K562 (cell line): ENCODE results near the gene CCDC106. TPM values are rescaled to one million over a fixed set of nuclear protein-coding genes. Genes with fewer than 3 reads are reported as not detected.

Source experiments
- ATF7 ChIP-seq: fragments of 450-650 bp; IDR thresholded peaks from 2 replicates; pipeline ENCODE4 v1.7.1; 2014; ENCODE audit warnings: mild to moderate bottlenecking, moderate library complexity
- BRD9 ChIP-seq: fragments of 450-650 bp; IDR thresholded peaks from 2 replicates; pipeline ENCODE4 v1.6.1; 2018; ENCODE audit warnings: low read depth; ENCODE audit not compliant: partially characterized antibody
- C11orf30 ChIP-seq: fragments of 450-650 bp; IDR thresholded peaks from 2 replicates; pipeline ENCODE4 v1.6.1; 2016; ENCODE audit warnings: low read depth, mild to moderate bottlenecking
- CEBPG ChIP-seq, 3 experiments: fragments of 200-800 bp in 1 of 3; sonication (Bioruptor generic) in 1 of 3; sonication (generic) in 1 of 3; formaldehyde crosslinking in 1 of 3; IDR thresholded peaks in 2 of 3; conservative IDR thresholded peaks in 1 of 3; 2 replicates each; pipeline versions ENCODE4 v1.6.1 to v1.8.0; 2016 to 2022; ENCODE audit warnings: missing compliant biosample characterization in 2 of 3, missing genetic modification characterization in 2 of 3, mild to moderate bottlenecking in 1 of 3, missing genetic modification reagents in 1 of 3
- DEAF1 ChIP-seq: fragments of 450-650 bp; formaldehyde crosslinking; IDR thresholded peaks from 2 replicates; pipeline ENCODE4 v1.4.0; 2020; ENCODE audit warnings: mild to moderate bottlenecking, moderate library complexity
- HNRNPK ChIP-seq: fragments of 200-400 bp; formaldehyde crosslinking; IDR thresholded peaks from one replicate; pipeline ENCODE4 v1.6.1; 2018; ENCODE audit warnings: mild to moderate bottlenecking, low read depth, low read length; ENCODE audit not compliant: poor library complexity, severe bottlenecking
- L3MBTL2 ChIP-seq: fragments of 450-650 bp; IDR thresholded peaks from 2 replicates; pipeline ENCODE4 v1.6.1; 2016; ENCODE audit warnings: mild to moderate bottlenecking, moderate library complexity
- MAX ChIP-seq: sonication (generic); formaldehyde crosslinking; IDR thresholded peaks from 2 replicates; pipeline ENCODE4 v1.9.0; 2022; ENCODE audit warnings: mild to moderate bottlenecking, missing genetic modification reagents
- NFIX ChIP-seq: fragments of 250-450 bp; sonication (Bioruptor Pico); IDR thresholded peaks from 2 replicates; pipeline ENCODE4 v1.4.0; 2020; ENCODE audit warnings: low read depth, mild to moderate bottlenecking, moderate library complexity
- SAFB2 ChIP-seq: fragments of 200-400 bp; formaldehyde crosslinking; IDR thresholded peaks from 2 replicates; pipeline ENCODE4 v1.6.1; 2018; ENCODE audit warnings: borderline replicate concordance, low read length, low read depth, moderate library complexity; ENCODE audit not compliant: severe bottlenecking
- SREBF1 ChIP-seq: fragments of 150-350 bp; IDR thresholded peaks from 2 replicates; pipeline ENCODE4 v1.6.1; 2014; ENCODE audit warnings: antibody characterized with exemption, low read depth, low read length, borderline replicate concordance
- STAT5A ChIP-seq: IDR thresholded peaks from 2 replicates; pipeline ENCODE4 v1.6.1; 2012; ENCODE audit warnings: low read length, inconsistent platforms, borderline replicate concordance
- STAT5B ChIP-seq: fragments of 250-450 bp; sonication (Bioruptor Pico); IDR thresholded peaks from 2 replicates; pipeline ENCODE4 v1.8.0; 2021; ENCODE audit warnings: mild to moderate bottlenecking, inconsistent platforms
- YBX1 ChIP-seq: fragments of 450-650 bp; IDR thresholded peaks from 2 replicates; pipeline ENCODE4 v1.7.1; 2016; ENCODE audit warnings: mild to moderate bottlenecking
- polyA plus RNA-seq, 8 experiments: library from polyadenylated mRNA; depleted of rRNA in 4 of 8; stranded (reverse) in 5 of 8; unstranded in 3 of 8; fragments of >200 nt; fragmentation: Nextera tagmentation in 2 of 8; fragmentation: Illumina TruSeq in 1 of 8; extraction: Ambion mirVana in 2 of 8; extraction: Trizol in 1 of 8; gene quantifications; 2 replicates each; pipeline versions ENCODE4 v1.2.1 to v1.2.3, GENCODE V29; 2011 to 2014; ENCODE audit warnings: inconsistent platforms in 1 of 8, missing spikeins in 1 of 8
- total RNA-seq, 7 experiments: library from RNA; depleted of rRNA in 6 of 7; stranded (reverse); fragments of >200 nt in 6 of 7; fragmentation: Illumina TruSeq in 2 of 7; extraction: Trizol in 2 of 7; gene quantifications; 2 replicates each; pipeline versions ENCODE4 v1.2.1 to v1.2.3, GENCODE V29; 2011 to 2021; ENCODE audit warnings: low replicate concordance in 1 of 7
- TF ChIP-seq, protein P1 (sequence below): fragments of 150-350 bp; IDR thresholded peaks from 2 replicates; pipeline ENCODE4 v1.6.1; 2014; ENCODE audit warnings: low read depth, mild to moderate bottlenecking, low read length, borderline replicate concordance
- TF ChIP-seq, protein P2 (sequence below): fragments of 450-650 bp; IDR thresholded peaks from 2 replicates; pipeline ENCODE4 v1.6.1; 2016; ENCODE audit warnings: mild to moderate bottlenecking
- TF ChIP-seq, protein P3 (sequence below): fragments of 450-650 bp; IDR thresholded peaks from 2 replicates; pipeline ENCODE4 v1.6.1; 2016; ENCODE audit warnings: missing biosample characterization, missing genetic modification characterization

The CCDC106 gene
- total and polyA plus RNA-seq, 9 of the 15 experiments (the other 6 are each of a cell fraction or from before 2014, with no cell fraction given) = 0.10 to 27.5 (median 15.0) TPM; not detected in 1

GRCh38 chr19:55599842-55600661 lies 48.0 kb upstream of the CCDC106 start, which contains the start of gene ZNF524 (continued):
- TF ChIP-seq, protein P1, sequence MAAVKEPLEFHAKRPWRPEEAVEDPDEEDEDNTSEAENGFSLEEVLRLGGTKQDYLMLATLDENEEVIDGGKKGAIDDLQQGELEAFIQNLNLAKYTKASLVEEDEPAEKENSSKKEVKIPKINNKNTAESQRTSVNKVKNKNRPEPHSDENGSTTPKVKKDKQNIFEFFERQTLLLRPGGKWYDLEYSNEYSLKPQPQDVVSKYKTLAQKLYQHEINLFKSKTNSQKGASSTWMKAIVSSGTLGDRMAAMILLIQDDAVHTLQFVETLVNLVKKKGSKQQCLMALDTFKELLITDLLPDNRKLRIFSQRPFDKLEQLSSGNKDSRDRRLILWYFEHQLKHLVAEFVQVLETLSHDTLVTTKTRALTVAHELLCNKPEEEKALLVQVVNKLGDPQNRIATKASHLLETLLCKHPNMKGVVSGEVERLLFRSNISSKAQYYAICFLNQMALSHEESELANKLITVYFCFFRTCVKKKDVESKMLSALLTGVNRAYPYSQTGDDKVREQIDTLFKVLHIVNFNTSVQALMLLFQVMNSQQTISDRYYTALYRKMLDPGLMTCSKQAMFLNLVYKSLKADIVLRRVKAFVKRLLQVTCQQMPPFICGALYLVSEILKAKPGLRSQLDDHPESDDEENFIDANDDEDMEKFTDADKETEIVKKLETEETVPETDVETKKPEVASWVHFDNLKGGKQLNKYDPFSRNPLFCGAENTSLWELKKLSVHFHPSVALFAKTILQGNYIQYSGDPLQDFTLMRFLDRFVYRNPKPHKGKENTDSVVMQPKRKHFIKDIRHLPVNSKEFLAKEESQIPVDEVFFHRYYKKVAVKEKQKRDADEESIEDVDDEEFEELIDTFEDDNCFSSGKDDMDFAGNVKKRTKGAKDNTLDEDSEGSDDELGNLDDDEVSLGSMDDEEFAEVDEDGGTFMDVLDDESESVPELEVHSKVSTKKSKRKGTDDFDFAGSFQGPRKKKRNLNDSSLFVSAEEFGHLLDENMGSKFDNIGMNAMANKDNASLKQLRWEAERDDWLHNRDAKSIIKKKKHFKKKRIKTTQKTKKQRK = no peak
- TF ChIP-seq MAX (CRISPR knock-in tag) (no peak; the same call in none of the 2 replicates), ATF7 (0 out of 2 replicates have a peak, but pooled peaks have one; percentile 26), C11orf30 (no peak), CEBPG (CRISPR knock-in tag; IDR thresholded peaks at IDR 0.05) (no peak), CEBPG (tag; conservative IDR thresholded peaks at IDR 0.05 in 1 of 2, IDR thresholded peaks at IDR 0.05 in 1 of 2) (0 out of 4 replicates have a peak, but pooled peaks of 1 of the 2 experiments have one; percentile 6), NFIX (CRISPR knock-in tag) (no peak), HNRNPK (no peak), YBX1 (no peak), STAT5B (CRISPR knock-in tag) (no peak), L3MBTL2 (0 out of 2 replicates have a peak, but pooled peaks have one; percentile 16), STAT5A (no peak), SREBF1 (no peak), BRD9 (no peak), DEAF1 (CRISPR knock-in tag) (no peak), SAFB2 (no peak)
- TF ChIP-seq, protein P2, sequence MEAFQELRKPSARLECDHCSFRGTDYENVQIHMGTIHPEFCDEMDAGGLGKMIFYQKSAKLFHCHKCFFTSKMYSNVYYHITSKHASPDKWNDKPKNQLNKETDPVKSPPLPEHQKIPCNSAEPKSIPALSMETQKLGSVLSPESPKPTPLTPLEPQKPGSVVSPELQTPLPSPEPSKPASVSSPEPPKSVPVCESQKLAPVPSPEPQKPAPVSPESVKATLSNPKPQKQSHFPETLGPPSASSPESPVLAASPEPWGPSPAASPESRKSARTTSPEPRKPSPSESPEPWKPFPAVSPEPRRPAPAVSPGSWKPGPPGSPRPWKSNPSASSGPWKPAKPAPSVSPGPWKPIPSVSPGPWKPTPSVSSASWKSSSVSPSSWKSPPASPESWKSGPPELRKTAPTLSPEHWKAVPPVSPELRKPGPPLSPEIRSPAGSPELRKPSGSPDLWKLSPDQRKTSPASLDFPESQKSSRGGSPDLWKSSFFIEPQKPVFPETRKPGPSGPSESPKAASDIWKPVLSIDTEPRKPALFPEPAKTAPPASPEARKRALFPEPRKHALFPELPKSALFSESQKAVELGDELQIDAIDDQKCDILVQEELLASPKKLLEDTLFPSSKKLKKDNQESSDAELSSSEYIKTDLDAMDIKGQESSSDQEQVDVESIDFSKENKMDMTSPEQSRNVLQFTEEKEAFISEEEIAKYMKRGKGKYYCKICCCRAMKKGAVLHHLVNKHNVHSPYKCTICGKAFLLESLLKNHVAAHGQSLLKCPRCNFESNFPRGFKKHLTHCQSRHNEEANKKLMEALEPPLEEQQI = no peak
- TF ChIP-seq, protein P3, sequence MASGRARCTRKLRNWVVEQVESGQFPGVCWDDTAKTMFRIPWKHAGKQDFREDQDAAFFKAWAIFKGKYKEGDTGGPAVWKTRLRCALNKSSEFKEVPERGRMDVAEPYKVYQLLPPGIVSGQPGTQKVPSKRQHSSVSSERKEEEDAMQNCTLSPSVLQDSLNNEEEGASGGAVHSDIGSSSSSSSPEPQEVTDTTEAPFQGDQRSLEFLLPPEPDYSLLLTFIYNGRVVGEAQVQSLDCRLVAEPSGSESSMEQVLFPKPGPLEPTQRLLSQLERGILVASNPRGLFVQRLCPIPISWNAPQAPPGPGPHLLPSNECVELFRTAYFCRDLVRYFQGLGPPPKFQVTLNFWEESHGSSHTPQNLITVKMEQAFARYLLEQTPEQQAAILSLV = no peak
